GM21723 (cell line): ENCODE measurements around the gene TBL1Y.
"Not testable (repeated sequence)": the region's sequence is repeated elsewhere in the genome, so short reads cannot be mapped to it uniquely, and the experiment has no call there.

Source experiments
- ATAC-seq: cut with Tn5 transposase; IDR thresholded peaks from one replicate; pipeline ENCODE4 v1.9.1; 2021; ENCODE audit warnings: mild to moderate bottlenecking, moderate library complexity; ENCODE audit not compliant: unreplicated experiment

Gene TBL1Y

DNA sequence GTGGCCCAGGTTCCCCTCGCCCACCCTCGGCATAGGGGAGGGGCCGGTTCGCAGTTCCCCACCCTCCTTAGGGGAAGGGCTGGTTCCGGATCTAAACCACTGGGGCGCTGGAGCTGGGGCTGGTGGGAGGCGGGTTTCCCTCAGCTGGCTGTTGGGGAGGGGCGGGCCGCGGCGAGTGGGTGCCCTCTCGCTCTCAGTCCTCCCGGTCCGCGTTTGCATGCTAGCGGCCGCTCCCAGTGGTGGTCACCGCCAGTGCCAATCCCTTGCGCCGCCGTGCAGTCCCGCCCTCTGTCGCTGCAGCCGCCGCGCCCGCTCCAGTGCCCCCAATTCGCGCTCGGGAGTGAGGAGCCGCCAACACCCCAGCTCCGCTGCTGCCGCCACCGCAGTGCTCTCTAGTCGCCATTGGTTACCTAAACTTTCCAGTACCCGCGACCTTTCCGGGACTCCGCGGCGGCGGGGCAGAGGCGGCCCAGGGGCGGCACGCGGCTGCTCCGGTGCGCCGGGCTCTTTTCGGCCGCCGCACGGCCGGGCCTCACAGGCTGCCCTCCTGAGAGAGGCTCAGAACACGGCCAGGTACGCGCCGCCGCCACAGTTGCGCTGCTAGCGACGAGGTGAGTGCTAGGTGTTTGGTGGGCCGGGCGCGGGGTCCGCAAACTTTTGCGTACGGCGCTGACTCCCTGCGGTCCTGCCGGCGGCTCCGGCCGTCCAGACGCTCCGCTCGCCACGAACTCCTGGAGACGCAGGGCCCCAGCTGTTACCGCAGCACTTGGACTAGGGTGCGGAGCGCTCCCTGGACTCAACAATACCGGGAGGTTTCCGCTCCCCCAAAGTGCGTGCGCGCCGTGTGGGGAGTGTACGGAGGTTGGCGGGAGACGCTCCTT is at the start of gene TBL1Y:
Gene TBL1Y, plus strand, starts transcription at position 326 of the 881 bp plus-strand sequence. CDS start 114,388 bp downstream, outside the sequence.
- ATAC-seq: no peak

DNA sequence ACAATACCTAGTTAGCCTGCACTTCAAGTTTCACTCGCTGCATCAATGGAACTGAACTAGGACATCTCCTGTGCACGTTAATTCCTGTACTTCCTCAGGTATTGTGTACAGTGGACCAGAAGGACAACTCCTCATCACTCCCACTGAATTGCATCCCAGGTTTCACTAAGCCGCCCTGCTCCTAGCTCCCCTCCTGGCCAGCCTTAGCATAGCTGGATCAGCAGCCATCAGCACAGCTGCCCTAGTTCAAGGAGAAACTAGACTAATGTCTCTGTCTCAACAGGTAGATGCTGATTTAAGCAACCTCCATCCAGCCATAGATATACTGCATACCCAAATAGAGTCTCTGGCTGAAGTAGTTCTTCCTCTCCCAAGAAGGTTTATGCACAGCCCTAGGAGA is 16.0 kb upstream of the TBL1Y start:
- no peak for ATAC-seq

DNA sequence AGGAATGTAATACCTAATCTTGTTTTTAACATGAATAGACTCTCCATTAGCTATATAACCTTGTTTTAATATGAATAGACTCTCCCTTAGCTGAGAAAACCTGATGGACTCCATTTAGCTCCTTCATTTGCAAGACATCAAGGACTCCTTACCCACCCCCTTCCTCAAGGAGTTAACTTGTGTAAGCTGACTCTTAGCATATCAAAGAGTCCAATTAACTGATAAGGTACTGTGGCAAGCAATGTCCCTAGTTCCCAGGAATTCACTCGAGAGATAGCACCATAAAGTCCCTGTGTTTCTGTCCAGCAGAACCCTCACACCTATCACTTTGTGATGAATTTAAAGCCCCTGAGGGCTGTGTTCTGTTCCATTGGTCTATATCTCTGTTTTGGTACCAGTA is 15.3 kb upstream of the TBL1Y start:
- ATAC-seq: no peak

DNA sequence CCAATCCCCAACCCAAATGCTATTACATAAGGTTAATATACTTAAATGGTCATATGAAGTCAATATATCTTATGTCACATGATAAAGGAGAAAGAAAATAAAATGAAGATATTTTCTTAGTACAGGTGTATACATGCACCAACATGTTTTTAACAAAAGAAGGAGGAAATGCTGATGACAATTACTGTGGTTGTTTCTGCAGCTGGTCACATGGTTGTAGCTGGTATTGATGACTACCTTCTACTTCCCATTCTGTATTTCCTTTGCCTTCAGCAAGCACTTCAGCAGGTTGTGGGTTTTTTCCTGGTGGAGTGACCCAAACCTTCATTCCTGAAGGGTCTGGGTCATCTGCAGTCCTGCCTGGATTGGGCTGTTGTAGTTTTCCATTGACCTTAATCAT is 8.4 kb upstream of the TBL1Y start:
- ATAC-seq: not testable (repeated sequence)

DNA sequence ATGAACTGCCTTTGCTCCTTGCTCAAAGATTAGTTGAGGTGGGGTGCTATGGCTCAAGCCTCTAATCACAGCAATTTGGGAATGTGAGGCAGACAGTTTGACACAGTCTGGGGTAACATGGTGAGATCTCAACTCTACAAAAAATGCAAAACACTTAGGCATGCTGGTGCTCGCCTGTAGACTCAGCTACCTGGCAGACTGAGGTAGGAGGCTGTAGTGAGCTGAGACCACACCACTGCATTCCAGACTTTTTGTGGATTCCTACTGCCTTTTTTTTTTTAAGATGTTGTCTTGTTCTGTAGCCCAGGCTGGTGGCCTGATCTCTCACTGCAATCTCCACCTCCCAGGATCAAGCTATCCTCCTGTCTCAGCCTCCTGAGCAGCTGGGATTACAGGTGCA is 2.9 kb upstream of the TBL1Y start:
- ATAC-seq: no peak

DNA sequence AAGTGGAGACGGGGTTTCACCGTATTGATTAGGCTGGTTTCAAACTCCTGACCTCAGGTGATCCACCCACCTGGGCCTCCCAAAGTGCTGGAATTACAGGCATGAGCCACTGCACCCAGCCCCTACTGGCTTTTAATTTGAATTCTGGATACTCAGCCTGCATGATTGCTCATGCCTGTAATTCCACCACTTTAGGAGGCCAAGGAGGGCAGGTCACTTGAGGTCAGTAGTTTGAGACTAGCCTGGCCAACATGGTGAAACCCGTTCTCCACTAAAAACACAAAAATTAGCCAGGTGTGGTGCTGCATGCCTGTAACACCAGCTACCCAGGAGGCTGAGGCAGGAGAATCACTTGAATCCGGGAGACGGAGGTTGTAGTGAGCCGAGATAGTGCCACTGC is 2.5 kb upstream of the TBL1Y start:
- not testable (repeated sequence) for ATAC-seq

DNA sequence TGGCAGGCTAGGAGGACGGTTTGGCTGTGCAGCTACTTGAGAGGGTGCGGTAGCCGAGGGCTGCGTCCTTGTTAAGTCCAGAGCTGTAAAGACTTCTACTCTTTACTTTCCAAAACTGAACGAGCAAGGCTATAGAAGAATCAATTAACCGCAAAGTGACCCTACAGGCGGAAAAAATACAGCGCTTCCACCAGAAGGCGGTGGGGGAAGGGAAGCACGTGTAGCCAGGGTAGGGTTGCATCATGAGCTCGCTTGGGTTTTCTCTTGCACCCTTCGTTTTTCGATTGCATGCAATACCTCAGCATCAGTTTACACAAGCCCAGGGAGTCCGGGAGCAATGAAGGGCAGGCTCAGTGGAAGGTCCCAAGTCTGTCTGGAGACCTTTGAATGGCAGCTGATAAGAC is 1.4 kb upstream of the TBL1Y start:
- ATAC-seq: no peak

DNA sequence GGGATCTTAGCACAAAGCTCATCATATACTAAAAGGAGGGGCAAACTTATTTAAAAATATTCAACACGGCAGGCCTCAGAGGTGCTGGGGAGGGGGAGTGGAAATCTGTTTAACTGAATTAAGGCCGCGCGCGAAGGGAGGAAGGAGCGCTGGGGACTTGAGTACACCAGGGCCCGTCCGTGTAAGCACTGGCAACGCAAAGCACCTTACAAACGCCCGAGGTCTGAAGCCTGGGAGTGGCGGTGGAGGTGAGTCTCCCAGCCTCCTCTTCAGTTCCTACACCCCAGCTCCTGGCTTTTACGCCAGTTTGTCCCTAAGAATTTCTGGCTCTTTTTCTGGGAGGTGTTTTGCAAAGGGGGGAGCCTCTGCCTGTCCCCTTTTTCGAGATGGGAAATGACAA is 641 bp upstream of the TBL1Y start:
- no peak for ATAC-seq

DNA sequence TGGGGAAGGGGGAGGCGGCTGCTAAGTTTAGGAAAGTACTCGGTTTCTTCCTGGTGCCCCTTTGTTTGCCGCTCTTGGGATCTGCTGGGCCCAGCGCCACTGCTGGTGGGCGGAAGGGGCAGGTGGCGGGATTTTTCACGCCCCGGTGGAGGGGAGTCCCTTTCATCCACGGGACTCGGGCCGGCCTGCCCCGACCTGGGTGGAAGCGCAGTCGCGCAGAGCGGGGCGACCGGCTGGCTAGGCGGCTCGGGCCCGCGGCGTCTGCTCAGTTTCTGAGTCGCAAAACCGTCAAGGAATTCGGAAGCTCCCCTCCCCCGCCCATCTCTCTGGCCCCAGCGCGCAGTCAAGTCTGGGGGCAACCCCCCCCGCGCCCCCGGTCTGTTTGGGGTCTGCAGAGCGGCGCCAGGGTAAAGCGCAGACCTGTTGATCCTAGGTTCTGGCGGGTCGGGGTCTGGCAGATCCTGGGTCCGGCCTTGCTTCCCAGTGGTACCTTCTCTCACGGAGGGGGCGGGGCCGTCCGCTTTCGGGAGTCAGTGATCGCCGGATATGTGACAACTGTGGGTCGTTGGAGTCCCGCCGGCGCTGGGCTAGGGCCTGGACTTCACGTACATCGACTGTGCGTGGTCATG is 870 bp downstream of the TBL1Y start, which contains the start of gene AMELY:
Gene AMELY, minus strand, starts transcription at position 500 of the 629 bp plus-strand sequence. CDS start 39,144 bp downstream, outside the sequence.
- no peak for ATAC-seq

DNA sequence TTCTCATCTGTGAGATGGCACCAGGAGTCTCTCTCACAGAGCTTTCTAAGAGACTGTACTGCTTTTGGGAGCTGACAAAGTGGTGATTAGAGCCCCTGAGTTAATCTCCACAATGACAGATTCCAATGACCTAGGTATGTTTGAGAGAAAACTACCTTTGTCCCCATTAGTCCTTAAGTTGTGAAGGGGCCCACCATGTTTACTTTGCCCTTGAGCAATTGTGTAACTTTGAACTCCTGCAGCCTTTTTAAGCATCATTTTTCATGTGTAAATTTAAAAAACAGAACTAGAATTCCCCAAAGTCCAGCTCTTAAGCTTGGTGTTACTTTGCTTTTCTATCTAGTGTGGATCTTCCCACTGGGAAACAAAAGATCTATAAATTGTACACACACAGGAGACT is 2.9 kb downstream of the TBL1Y start:
- no peak for ATAC-seq

DNA sequence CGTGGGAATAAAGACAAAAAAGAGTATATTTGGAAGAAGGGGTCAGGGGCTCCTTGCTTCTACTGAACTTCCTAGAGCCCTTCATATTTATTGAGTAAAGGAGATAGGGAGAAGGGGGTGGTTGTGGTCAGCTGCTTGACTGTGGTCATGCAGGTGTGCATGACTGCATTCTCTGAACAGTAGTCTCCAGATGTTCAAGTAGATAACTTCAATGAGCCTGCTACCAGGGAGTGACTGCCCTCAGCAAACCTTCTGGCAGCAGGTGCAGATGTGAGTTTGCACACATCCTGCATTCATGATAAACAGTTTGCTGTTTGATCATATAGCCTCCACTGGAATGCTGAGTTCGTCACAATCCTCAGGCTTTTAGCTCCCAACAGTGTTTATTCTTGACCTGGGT is 10.6 kb downstream of the TBL1Y start:
- ATAC-seq: no peak

DNA sequence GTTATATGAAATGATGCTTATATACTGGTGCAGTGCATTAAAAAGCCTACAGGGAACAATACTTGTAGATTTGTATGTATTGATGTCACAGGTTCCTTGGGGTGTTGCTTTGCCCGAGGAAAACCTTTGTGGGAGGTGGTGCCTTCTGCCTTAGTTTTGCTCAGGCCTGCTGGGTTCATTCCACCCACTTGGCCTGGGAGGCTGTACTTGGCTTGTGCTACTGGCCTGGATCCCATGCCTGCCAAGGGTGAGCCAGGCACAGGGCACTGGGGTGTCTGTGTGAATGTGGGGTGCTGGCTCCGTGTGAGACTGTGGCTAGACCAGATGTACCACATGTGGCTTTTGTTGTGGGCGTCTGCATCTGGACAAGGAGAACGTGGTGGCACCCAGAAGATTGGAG is 17.8 kb downstream of the TBL1Y start:
- no peak for ATAC-seq

DNA sequence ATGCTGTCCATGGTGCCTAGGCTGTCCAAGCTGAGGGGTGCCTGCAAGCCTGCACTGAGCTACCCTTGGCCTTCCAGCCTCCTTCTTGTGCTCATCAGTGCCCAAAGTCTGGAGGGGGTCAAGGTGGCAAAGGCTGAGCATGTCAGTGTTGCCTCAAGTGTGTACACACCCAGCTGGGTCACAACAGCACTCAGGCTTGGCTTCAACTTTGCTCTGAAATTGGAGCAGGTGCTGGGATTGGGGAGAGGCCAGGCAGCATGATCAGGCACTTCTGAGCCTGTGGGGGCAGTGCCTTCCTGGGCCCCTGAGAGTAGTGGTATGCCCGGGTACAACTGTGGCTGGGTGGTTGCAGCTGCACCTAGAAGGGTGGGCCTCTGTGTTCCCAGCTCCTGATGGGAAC is 18.7 kb downstream of the TBL1Y start:
- ATAC-seq: no peak

DNA sequence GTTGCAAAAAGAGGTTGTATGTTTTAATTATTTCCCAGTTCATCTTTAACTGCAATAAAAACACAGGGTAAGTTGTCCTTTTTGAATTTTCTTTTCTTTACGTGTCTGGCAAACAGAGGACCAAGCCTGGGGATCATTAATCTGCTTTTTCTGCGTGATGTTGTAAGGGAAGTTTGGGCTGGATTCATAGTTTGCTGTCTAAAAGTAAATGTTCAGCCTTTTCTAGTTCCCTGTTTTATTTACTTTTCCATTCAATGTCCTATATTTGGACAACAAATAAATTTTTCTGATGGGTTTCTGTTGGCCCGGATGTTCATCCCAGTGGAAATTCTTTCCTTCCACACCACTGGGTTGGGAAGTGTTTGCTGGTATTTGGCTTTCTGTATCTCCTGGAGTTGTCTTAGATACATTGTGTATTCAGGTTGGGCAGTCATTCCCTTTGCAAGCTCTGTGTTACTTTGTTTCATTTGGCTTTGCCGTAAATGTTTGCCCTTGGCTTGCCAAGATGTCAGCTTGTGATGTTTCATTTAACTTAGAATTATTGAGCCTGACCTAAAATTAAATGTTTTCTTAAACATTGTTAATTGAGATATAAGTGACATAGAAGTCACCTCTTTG is 21.4 kb downstream of the TBL1Y start:
- ATAC-seq: no peak

DNA sequence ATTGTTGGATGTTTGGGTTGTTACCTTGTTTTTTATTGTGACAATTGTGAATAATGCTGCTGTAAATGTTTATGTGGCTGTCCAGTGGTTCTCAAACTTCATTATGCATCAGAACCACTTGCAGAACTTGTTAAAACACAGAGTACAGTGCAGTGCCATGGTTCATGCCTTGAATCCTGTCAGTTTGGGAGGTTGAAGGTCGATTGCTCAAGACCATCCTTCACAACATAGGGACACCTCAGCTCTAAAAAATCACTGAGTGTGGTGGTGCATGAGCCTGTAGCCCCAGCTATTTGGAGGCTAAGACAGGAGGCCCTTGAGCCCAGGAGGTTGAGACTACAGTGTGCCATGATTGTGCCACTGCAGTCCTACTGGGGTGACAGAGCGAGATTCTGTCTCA is 25.0 kb downstream of the TBL1Y start:
- no peak for ATAC-seq

DNA sequence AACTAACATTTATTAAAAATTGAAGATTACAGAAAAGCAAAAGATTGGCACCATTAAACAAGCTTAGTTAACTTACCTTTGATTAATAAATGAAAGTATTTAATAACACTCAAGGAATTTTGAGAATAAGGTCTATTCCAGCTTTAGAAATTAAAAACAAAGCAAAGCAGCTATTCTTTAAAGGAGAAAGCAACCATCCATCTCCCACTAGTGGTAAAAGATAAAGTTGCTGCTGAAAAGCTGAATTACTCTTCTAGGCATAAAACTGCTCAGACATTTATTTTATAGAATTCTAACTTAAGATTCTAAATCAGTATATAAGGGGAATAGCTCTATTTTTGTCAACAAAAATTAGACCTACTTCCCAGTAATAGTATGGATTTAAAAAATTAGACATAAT is 37.2 kb downstream of the TBL1Y start:
- ATAC-seq: no peak

DNA sequence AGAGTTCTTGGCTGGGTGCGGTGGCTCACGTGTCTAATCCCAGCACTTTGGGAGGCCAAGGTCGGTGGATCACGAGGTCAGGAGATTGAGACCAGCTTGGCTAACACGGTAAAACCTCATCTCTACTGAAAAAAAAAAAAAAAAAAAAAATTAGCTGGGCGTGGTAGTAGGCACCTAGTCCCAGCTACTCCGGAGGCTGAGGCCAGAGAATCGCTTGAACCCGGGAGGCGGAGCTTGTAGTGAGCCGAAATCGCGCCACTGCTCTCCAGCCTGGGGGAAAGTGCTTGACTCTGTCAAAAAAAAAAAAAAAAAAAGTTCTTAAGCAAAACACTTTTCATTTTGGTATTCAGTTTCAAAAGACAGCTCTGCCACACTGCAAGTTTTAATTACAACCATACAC is 37.9 kb downstream of the TBL1Y start:
- ATAC-seq: no peak

DNA sequence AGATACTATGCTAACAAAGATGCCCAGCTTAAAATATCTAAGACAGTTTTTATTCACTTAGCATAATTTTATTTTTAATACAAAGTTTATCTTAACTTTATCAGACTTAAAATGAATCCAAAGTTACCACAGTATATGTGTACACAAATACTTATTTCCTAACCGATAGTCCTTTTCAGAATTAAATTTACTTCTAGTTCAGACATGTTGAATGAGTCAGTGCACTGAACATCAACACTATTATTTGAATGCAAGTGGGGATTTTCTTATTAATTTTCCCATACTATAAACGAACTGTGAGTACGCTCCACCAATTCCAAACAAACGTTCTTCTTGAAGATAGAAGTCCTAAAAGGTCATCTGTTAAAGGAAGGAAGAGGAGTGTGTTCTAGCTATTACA is 39.5 kb downstream of the TBL1Y start:
- no peak for ATAC-seq

DNA sequence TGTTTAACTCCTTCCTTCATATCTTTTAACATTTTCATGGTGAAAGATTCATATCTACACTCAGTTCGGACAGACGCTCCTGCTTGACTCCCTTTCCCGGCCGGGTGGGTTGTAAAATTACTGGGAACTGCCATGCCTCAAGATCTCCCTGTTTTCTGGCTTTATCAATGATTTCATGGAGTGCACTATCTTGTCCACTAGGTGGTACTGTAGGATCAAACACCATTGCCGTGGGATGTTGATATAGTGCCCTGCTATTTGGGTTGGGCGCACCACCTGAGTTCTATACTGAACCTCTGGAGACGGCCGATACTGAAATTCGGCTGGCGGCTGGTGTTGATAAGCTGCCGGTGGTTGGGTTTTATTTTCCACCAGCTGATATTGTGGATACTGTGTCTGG is 54.2 kb downstream of the TBL1Y start:
- no peak for ATAC-seq

DNA sequence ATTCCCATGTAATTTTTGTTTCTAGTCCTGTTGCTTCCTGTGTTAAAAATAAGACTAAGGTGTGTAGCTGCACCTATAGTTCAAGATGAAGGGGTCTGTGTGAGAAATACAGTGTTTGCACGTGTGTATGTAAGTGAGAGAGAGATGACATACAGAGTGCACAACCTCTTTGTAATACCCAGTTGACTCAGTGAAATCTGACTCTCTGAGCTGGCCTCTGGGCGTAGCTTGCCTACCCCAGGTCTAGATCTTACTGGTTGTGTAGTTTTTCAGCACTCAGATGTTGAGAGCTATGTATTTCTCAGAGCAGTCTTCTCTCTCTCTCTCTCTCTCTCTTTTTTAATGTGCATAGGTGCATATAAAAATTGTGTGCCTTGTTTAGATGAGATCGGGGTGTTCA is 56.0 kb downstream of the TBL1Y start:
- no peak for ATAC-seq

DNA sequence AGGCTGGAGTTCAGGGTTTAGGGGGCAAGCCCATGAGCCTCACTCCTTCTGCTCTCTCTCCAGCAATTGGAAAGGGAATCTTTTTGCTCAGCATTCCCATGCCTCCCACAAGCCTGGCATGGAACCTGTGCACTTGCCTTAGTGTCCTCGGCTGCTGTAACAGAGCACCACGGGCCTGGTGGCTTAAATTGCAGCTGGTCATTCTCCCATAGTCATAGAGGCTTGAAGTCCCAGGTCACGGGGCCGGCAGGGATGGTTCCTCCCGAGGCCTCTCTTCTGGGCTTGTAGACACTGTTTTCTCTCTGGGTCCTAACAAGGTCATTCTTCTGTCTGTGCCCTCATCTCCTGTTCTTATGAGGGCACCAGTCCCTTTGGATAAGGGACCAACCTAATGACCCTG is 57.2 kb downstream of the TBL1Y start:
- no peak for ATAC-seq

DNA sequence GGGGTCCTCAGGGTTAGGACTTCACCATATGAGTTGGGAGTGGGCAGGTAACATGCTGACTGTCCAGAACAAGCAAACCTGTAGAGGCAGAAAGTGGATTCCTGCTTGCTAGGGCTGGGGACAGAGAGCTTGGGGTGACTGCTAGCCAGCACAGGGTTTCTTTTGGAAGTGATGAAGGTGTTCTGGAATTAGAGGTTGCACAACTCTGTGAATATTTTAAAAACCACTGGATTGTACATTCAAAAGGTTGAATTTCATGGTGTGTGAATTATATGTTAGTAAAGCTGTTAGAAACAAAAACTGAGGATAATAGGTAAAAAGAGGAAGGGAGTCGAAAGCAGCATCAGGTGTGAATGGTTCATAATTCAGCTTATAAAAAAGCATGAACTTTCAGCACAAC is 57.7 kb downstream of the TBL1Y start:
- no peak for ATAC-seq
